ENCODE data around the gene MALAT1. TPM values are rescaled to one million over a fixed set of nuclear protein-coding genes. Genes with fewer than 3 reads are reported as not detected.

The MALAT1 gene
- total and polyA plus RNA-seq, 10 of the 15 experiments (the other 5 are each of a cell fraction or from before 2014, with no cell fraction given) = 448 to 8,160 (median 2,019) TPM

DNA sequence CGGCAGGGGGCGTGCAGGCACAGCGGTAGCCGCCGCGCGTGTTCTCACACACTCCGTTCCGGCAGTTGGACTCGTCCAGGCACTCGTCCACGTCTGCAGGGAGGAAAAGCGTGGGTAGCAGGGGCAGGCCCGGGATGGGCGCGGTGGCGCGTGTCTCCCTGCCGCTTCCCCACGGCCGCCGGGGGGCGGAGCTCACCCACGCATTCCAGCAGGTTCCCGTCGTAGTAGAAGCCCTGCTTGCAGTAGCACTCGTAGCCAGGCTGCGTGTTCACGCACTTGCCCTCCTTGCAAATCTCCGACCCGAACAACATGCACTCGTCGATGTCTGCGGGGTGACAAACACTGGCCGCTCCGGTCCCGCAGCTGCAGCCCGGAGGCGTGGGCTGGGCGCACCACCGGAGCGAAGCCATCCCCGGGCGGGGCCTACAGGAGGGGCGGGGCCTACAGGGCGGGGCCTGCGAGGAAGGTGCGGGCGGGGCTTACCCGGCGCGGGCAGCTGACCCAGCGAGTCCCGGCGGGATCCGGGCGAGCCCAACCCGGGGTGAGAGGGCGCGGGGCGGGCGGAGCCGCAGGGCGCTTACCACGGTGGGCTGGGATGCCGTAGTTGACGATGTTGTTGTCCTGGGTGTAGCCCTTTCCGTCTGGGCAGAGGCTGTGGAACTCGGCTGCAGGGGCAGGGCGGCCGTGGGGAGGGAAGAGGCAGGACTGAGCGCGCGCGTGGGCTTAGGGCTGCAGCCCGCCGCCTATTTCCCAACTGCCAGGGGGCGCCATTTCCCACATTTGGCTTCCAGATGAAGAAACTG lies 41.6 kb downstream of the MALAT1 start:
- Histone ChIP-seq H3K36me3 (ENCODE audit: control insufficient read depth in 2 of 2, insufficient read depth in 2 of 2, low read length in 1 of 2) (peaks cover 2 to 5% of the 10 kb centered on the region in 2 experiments; a peak in 3 of 4 replicates), H3K79me2 (ENCODE audit: control insufficient read depth, insufficient read depth, low read length) (no peaks in the 10 kb centered on the region), H2AFZ (ENCODE audit: control insufficient read depth, low read depth, low read length) (peak overlapping the region; percentile 96), H3K4me3 (peak overlapping the region; percentile 72), H3K4me2 (ENCODE audit: control insufficient read depth, insufficient read depth) (peak overlapping the region; percentile 97), H3K4me1 (ENCODE audit: control insufficient read depth, insufficient read depth, low read length) (peaks cover 6% of the 10 kb centered on the region), H3K9me3 (replicated peaks; ENCODE audit: control insufficient read depth, insufficient read depth, low read length) (no peaks in the 10 kb centered on the region), H3K27me3 (replicated peaks in 1 of 2; ENCODE audit: control insufficient read depth in 2 of 2, insufficient read depth in 2 of 2, low read length in 1 of 2) (no peaks in the 10 kb centered on the region), H4K20me1 (ENCODE audit: control insufficient read depth, insufficient read depth) (no peaks in the 10 kb centered on the region), H3K27ac (ENCODE audit: control insufficient read depth, insufficient read depth) (peak overlapping the region; percentile 61), H3K9ac (ENCODE audit: control insufficient read depth, insufficient read depth, low read length) (peak overlapping the region; percentile 62; the same call in 1 of the 2 replicates)
- in situ Hi-C loops (cut with MboI) = no loop called here
- intact Hi-C loops (cut with micrococcal nuclease; ENCODE audit: unreplicated experiment) = loop anchor here (1.0 to 2.0 kb wide), 3 partner anchors 30 to 74 kb away; partner anchors contain the start of genes MAP3K11, PCNX3 and ZNRD2
- peak; percentile 71 for DNase-seq (ENCODE audit: low read depth, low spot score)
- ChIA-PET POLR2A (interaction anchor here (0.6 to 3.7 kb wide), 17 partner anchors 11 to 215 kb away, joined by 3 to 34 read pairs (median 5); partner anchors contain the start of genes EHBP1L1, FAM89B, MAP3K11 and PCNX3), SMC1A (ENCODE audit: uncharacterized antibody, unreplicated experiment) (interaction anchor here (1.0 to 4.1 kb wide), 9 partner anchors 11 to 74 kb away, joined by 3 to 48 read pairs (median 11); partner anchors contain the start of genes EHBP1L1, FAM89B, MAP3K11 and PCNX3), RAD21 (ENCODE audit: unreplicated experiment) (interaction anchor here (0.6 to 4.1 kb wide), 21 partner anchors 9 to 122 kb away, joined by 3 to 58 read pairs (median 5); partner anchors contain the start of genes EHBP1L1, FAM89B, MALAT1 and PCNX3), CTCF (interaction anchor here (0.5 to 4.2 kb wide), 32 partner anchors 10 to 255 kb away, joined by 3 to 89 read pairs (median 5); partner anchors contain the start of genes DPF2, EHBP1L1, FAM89B and KCNK7)
- peak; percentile 95 for ATAC-seq
- FAIRE-seq = peak; percentile 61
- WGBS (ENCODE audit: insufficient coverage, insufficient replicate concordance, low lambda C conversion rate, missing lambda C conversion rate) = under 1% methylated on average over 50 of the region's 78 CpGs
- TSS peak; percentile 58 for BruUV-seq (replicated peaks)
- TF ChIP-seq BMI1 (IDR thresholded peaks at IDR 0.05; ENCODE audit: borderline replicate concordance) (no peak), CBX5 (IDR thresholded peaks at IDR 0.05; ENCODE audit: low read depth) (no peak), SIN3A (IDR thresholded peaks at IDR 0.05; ENCODE audit: low read depth, low read length) (no peak), LARP7 (IDR thresholded peaks at IDR 0.05) (peak; percentile 53), PAX5 (IDR thresholded peaks at IDR 0.05; ENCODE audit: borderline replicate concordance, low read depth, low read length) (peak; percentile 71; the same call in 1 of the 2 replicates), KAT2A (conservative IDR thresholded peaks at IDR 0.05; ENCODE audit: control insufficient read depth, low read depth, low read length) (no peak), MEF2B (IDR thresholded peaks at IDR 0.05; ENCODE audit: partially characterized antibody, poor library complexity, severe bottlenecking) (no peak), NFYB (IDR thresholded peaks at IDR 0.05; ENCODE audit: insufficient read depth, low read depth, low read length) (no peak), MYB (IDR thresholded peaks at IDR 0.05; ENCODE audit: borderline replicate concordance, low read depth, low read length) (no peak), FOXK2 (IDR thresholded peaks at IDR 0.05) (no peak), HCFC1 (IDR thresholded peaks at IDR 0.05; ENCODE audit: low read length) (no peak; the same call in 1 of the 2 replicates), CHD2 (IDR thresholded peaks at IDR 0.05; ENCODE audit: borderline replicate concordance, low read depth, low read length) (no peak), YBX1 (IDR thresholded peaks at IDR 0.05) (no peak), BRCA1 (IDR thresholded peaks at IDR 0.05; ENCODE audit: low read depth, low read length) (no peak), RELA (IDR thresholded peaks at IDR 0.05; ENCODE audit: borderline replicate concordance, partially characterized antibody) (no peak)
- TF ChIP-seq, protein P1, sequence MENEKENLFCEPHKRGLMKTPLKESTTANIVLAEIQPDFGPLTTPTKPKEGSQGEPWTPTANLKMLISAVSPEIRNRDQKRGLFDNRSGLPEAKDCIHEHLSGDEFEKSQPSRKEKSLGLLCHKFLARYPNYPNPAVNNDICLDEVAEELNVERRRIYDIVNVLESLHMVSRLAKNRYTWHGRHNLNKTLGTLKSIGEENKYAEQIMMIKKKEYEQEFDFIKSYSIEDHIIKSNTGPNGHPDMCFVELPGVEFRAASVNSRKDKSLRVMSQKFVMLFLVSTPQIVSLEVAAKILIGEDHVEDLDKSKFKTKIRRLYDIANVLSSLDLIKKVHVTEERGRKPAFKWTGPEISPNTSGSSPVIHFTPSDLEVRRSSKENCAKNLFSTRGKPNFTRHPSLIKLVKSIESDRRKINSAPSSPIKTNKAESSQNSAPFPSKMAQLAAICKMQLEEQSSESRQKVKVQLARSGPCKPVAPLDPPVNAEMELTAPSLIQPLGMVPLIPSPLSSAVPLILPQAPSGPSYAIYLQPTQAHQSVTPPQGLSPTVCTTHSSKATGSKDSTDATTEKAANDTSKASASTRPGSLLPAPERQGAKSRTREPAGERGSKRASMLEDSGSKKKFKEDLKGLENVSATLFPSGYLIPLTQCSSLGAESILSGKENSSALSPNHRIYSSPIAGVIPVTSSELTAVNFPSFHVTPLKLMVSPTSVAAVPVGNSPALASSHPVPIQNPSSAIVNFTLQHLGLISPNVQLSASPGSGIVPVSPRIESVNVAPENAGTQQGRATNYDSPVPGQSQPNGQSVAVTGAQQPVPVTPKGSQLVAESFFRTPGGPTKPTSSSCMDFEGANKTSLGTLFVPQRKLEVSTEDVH (IDR thresholded peaks at IDR 0.05; ENCODE audit: low read depth, partially characterized antibody) = no peak
- TF ChIP-seq, protein P2, sequence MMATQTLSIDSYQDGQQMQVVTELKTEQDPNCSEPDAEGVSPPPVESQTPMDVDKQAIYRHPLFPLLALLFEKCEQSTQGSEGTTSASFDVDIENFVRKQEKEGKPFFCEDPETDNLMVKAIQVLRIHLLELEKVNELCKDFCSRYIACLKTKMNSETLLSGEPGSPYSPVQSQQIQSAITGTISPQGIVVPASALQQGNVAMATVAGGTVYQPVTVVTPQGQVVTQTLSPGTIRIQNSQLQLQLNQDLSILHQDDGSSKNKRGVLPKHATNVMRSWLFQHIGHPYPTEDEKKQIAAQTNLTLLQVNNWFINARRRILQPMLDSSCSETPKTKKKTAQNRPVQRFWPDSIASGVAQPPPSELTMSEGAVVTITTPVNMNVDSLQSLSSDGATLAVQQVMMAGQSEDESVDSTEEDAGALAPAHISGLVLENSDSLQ (IDR thresholded peaks at IDR 0.05) = no peak
- TF ChIP-seq, protein P3, sequence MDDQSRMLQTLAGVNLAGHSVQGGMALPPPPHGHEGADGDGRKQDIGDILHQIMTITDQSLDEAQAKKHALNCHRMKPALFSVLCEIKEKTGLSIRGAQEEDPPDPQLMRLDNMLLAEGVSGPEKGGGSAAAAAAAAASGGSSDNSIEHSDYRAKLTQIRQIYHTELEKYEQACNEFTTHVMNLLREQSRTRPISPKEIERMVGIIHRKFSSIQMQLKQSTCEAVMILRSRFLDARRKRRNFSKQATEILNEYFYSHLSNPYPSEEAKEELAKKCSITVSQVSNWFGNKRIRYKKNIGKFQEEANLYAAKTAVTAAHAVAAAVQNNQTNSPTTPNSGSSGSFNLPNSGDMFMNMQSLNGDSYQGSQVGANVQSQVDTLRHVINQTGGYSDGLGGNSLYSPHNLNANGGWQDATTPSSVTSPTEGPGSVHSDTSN (IDR thresholded peaks at IDR 0.05; ENCODE audit: insufficient replicate concordance, low read depth, low read length) = no peak

All from GM12878 (cell line).